Adrenal gland (tissue), 5 donors: ENCODE measurements around the gene GPC3.

Experiments
- POLR2A ChIP-seq, 2 donors: fragments of 450-650 bp; IDR thresholded peaks; one replicate each; pipeline ENCODE4 v1.6.1; 2017; ENCODE audit warnings: antibody characterized with exemption in 2 of 2, mild to moderate bottlenecking in 2 of 2, moderate library complexity in 1 of 2
- TF ChIP-seq, protein P1 (sequence below), 6 experiments: fragments of 450-650 bp in 4 of 6; fragments of 200-600 bp in 2 of 6; sonication (generic) in 1 of 6; IDR thresholded peaks; 1 replicate in 5 of 6; 2 replicates in 1 of 6; pipeline versions ENCODE4 v1.5.1 to v1.8.0; 2016 to 2021; ENCODE audit warnings: antibody characterized with exemption in 6 of 6, mild to moderate bottlenecking in 2 of 6, moderate library complexity in 1 of 6
- donor health status: DM: no; HTN: no; CAD: no.

- TF ChIP-seq POLR2A (IDR thresholded peaks at IDR 0.05), result no peak
- TF ChIP-seq, protein P1, sequence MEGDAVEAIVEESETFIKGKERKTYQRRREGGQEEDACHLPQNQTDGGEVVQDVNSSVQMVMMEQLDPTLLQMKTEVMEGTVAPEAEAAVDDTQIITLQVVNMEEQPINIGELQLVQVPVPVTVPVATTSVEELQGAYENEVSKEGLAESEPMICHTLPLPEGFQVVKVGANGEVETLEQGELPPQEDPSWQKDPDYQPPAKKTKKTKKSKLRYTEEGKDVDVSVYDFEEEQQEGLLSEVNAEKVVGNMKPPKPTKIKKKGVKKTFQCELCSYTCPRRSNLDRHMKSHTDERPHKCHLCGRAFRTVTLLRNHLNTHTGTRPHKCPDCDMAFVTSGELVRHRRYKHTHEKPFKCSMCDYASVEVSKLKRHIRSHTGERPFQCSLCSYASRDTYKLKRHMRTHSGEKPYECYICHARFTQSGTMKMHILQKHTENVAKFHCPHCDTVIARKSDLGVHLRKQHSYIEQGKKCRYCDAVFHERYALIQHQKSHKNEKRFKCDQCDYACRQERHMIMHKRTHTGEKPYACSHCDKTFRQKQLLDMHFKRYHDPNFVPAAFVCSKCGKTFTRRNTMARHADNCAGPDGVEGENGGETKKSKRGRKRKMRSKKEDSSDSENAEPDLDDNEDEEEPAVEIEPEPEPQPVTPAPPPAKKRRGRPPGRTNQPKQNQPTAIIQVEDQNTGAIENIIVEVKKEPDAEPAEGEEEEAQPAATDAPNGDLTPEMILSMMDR (IDR thresholded peaks at IDR 0.05), result no peak
Measured at GRCh38 chrX:133633950-133634349, 351.4 kb downstream of the GPC3 start.
